Measurements from ENCODE around the gene TMC7. TPM values are rescaled to one million over a fixed set of nuclear protein-coding genes. Genes with fewer than 3 reads are reported as not detected.

The TMC7 gene
- total and polyA plus RNA-seq, 2 of the 13 experiments (the other 11 are each of a cell fraction or from before 2014, with no cell fraction given), result 1.2 to 5.1 TPM

- TF ChIP-seq ZSCAN12 (CRISPR knock-in tag; IDR thresholded peaks at IDR 0.05) (no peak), ARNT (IDR thresholded peaks at IDR 0.05) (no peak), RARG (CRISPR knock-in tag; IDR thresholded peaks at IDR 0.05; ENCODE audit: low read depth) (no peak), ZNF331 (CRISPR knock-in tag; IDR thresholded peaks at IDR 0.05) (peak; percentile 45; the same call in 1 of the 2 replicates), ZBTB44 (CRISPR knock-in tag; IDR thresholded peaks at IDR 0.05) (no peak; the same call in 1 of the 2 replicates), ZNF180 (CRISPR knock-in tag; IDR thresholded peaks at IDR 0.05; ENCODE audit: borderline replicate concordance, low read depth) (no peak), ZSCAN9 (CRISPR knock-in tag; IDR thresholded peaks at IDR 0.05; ENCODE audit: borderline replicate concordance) (peak; percentile 59; the same call in 1 of the 2 replicates), ZNF605 (CRISPR knock-in tag; IDR thresholded peaks at IDR 0.05) (peak; percentile 86), BRCA1 (CRISPR knock-in tag; IDR thresholded peaks at IDR 0.05) (peak; percentile 87; the same call in 1 of the 2 replicates), TSC22D2 (CRISPR knock-in tag; IDR thresholded peaks at IDR 0.05; ENCODE audit: borderline replicate concordance) (no peak), CSRNP1 (CRISPR knock-in tag; IDR thresholded peaks at IDR 0.05) (peak; percentile 98), CREM (IDR thresholded peaks at IDR 0.05) (peak; percentile 100), CREM (CRISPR knock-in tag; IDR thresholded peaks at IDR 0.05) (peak; percentile 79), TOE1 (CRISPR knock-in tag; IDR thresholded peaks at IDR 0.05) (no peak), NR0B2 (CRISPR knock-in tag; IDR thresholded peaks at IDR 0.05) (peak; percentile 21; the same call in 1 of the 2 replicates), TIGD3 (CRISPR knock-in tag; IDR thresholded peaks at IDR 0.05; ENCODE audit: borderline replicate concordance) (no peak)
- TF ChIP-seq, protein P1, sequence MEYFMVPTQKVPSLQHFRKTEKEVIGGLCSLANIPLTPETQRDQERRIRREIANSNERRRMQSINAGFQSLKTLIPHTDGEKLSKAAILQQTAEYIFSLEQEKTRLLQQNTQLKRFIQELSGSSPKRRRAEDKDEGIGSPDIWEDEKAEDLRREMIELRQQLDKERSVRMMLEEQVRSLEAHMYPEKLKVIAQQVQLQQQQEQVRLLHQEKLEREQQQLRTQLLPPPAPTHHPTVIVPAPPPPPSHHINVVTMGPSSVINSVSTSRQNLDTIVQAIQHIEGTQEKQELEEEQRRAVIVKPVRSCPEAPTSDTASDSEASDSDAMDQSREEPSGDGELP (IDR thresholded peaks at IDR 0.05; ENCODE audit: borderline replicate concordance, low read depth), result peak; percentile 48; the same call in 1 of the 2 replicates
- TF ChIP-seq, protein P2, sequence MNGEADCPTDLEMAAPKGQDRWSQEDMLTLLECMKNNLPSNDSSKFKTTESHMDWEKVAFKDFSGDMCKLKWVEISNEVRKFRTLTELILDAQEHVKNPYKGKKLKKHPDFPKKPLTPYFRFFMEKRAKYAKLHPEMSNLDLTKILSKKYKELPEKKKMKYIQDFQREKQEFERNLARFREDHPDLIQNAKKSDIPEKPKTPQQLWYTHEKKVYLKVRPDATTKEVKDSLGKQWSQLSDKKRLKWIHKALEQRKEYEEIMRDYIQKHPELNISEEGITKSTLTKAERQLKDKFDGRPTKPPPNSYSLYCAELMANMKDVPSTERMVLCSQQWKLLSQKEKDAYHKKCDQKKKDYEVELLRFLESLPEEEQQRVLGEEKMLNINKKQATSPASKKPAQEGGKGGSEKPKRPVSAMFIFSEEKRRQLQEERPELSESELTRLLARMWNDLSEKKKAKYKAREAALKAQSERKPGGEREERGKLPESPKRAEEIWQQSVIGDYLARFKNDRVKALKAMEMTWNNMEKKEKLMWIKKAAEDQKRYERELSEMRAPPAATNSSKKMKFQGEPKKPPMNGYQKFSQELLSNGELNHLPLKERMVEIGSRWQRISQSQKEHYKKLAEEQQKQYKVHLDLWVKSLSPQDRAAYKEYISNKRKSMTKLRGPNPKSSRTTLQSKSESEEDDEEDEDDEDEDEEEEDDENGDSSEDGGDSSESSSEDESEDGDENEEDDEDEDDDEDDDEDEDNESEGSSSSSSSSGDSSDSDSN (CRISPR knock-in tag; IDR thresholded peaks at IDR 0.05), result peak; percentile 77; the same call in 1 of the 2 replicates
- TF ChIP-seq, protein P3, sequence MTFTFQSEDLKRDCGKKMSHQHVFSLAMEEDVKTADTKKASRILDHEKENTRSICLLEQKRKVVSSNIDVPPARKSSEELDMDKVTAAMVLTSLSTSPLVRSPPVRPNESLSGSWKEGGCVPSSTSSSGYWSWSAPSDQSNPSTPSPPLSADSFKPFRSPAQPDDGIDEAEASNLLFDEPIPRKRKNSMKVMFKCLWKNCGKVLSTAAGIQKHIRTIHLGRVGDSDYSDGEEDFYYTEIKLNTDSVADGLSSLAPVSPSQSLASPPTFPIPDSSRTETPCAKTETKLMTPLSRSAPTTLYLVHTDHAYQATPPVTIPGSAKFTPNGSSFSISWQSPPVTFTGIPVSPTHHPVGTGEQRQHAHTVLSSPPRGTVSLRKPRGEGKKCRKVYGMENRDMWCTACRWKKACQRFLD (CRISPR knock-in tag; IDR thresholded peaks at IDR 0.05; ENCODE audit: borderline replicate concordance), result peak; percentile 83; the same call in 1 of the 2 replicates
Measured at GRCh38 chr16:19067349-19068236, 83.9 kb downstream of the TMC7 start, which contains the start of gene COQ7 (continued).
